HCT116 (cell line): Measurements from ENCODE around the gene RPH3AL. TPM values are rescaled to one million over a fixed set of nuclear protein-coding genes. Genes with fewer than 3 reads are reported as not detected.

Experiments
- ATAC-seq: fragments of 200-7000 bp; cut with Tn5 transposase; 2 replicates; pipeline ENCODE4 v1.9.1; 2020; ENCODE audit warnings: mild to moderate bottlenecking, moderate library complexity
- BruUV-seq: library from RNA; stranded (reverse); fragments of 400-500 nt; replicated peaks from 2 replicates; lab custom pipeline; 2021; lab: Mats Ljungman, UMichigan
- CTCF ChIA-PET: fragments of 300-600 bp; sonication (Branson Sonifier 250); formaldehyde crosslinking; loops from one replicate; lab custom pipeline; 2021; ENCODE audit warnings: antibody characterized with exemption; lab: Charles Lee
- POLR2A ChIA-PET: fragments of 300-600, 350-600 bp; sonication (Branson Sonifier 250); formaldehyde crosslinking; loops from one replicate; lab custom pipeline; 2021; ENCODE audit warnings: antibody characterized with exemption; lab: Charles Lee
- RAD21 ChIA-PET, 2 experiments: fragments of 300-600 bp; sonication (Branson Sonifier 250); formaldehyde crosslinking; loops; one replicate each; lab custom pipeline; 2023; ENCODE audit warnings: low total read pairs in 2 of 2; ENCODE audit not compliant: uncharacterized antibody in 2 of 2, unreplicated experiment in 2 of 2, low non-redundant PET in 1 of 2; lab: Charles Lee
- DNase-seq: peaks from one replicate; pipeline ENCODE4 v3.0.0-alpha.2; 2010; ENCODE audit warnings: low read depth, low spot score
- H2AFZ ChIP-seq: fragments of 200-600 bp; shearing (Covaris generic), sonication (generic); 2 replicates; pipeline ENCODE4 v1.6.1; 2017; ENCODE audit warnings: low read depth, mixed run types, mixed read lengths, antibody characterized with exemption, low read length; ENCODE audit not compliant: poor library complexity, severe bottlenecking
- H3K27ac ChIP-seq: 2 replicates; pipeline ENCODE4 v1.5.1; 2012; ENCODE audit warnings: low read depth, low read length
- H3K27me3 ChIP-seq: fragments of 200-600 bp; sonication (generic); 2 replicates; pipeline ENCODE4 v1.6.1; 2016; ENCODE audit warnings: mixed run types, low read length, mixed read lengths; ENCODE audit not compliant: insufficient read depth
- H3K36me3 ChIP-seq, 2 experiments: fragments of 200-500 bp in 1 of 2; fragments of 200-600 bp in 1 of 2; sonication (Bioruptor generic) in 1 of 2; sonication (generic) in 1 of 2; 2 replicates each; pipeline versions ENCODE4 v1.5.1 to v1.6.1; 2014 to 2016; ENCODE audit warnings: low read length in 2 of 2, inconsistent platforms in 1 of 2, mixed read lengths in 1 of 2, mixed run types in 1 of 2; ENCODE audit not compliant: insufficient read depth in 2 of 2, control insufficient read depth in 1 of 2
- H3K4me1 ChIP-seq, 2 experiments: fragments of 200-600 bp in 1 of 2; sonication (generic) in 1 of 2; 2 replicates each; pipeline versions ENCODE4 v1.5.1 to v1.6.1; 2012 to 2017; ENCODE audit warnings: low read length in 2 of 2, inconsistent platforms in 1 of 2, mild to moderate bottlenecking in 1 of 2, mixed read lengths in 1 of 2, mixed run types in 1 of 2, moderate library complexity in 1 of 2; ENCODE audit not compliant: insufficient read depth in 2 of 2, control insufficient read depth in 1 of 2
- H3K4me2 ChIP-seq: fragments of 200-600 bp; sonication (generic); 2 replicates; pipeline ENCODE4 v1.6.1; 2017; ENCODE audit warnings: mixed run types, low read length, mixed read lengths
- H3K4me3 ChIP-seq, 2 experiments: fragments of 200-600 bp in 1 of 2; sonication (generic) in 1 of 2; replicated peaks in 1 of 2; 2 replicates each; pipeline ENCODE4 v1.5.1; 2011 to 2016; ENCODE audit warnings: low read length in 2 of 2, control low read depth in 1 of 2, low read depth in 1 of 2, mild to moderate bottlenecking in 1 of 2, mixed read lengths in 1 of 2, mixed run types in 1 of 2
- H3K79me2 ChIP-seq: fragments of 200-600 bp; sonication (generic); 2 replicates; pipeline ENCODE4 v1.6.1; 2017; ENCODE audit warnings: mild to moderate bottlenecking, mixed run types, low read length, moderate library complexity, mixed read lengths; ENCODE audit not compliant: insufficient read depth
- H3K9ac ChIP-seq: fragments of 200-600 bp; sonication (generic); 2 replicates; pipeline ENCODE4 v1.6.1; 2016; ENCODE audit warnings: low read length, mixed read lengths
- H3K9me2 ChIP-seq: fragments of 200-600 bp; sonication (generic), shearing (Covaris generic); 2 replicates; pipeline ENCODE4 v1.6.1; 2017; ENCODE audit warnings: mixed run types, mild to moderate bottlenecking, moderate library complexity; ENCODE audit not compliant: insufficient read depth
- H3K9me3 ChIP-seq, 2 experiments: fragments of 200-500 bp in 1 of 2; fragments of 200-600 bp in 1 of 2; sonication (Bioruptor generic) in 1 of 2; sonication (generic) in 1 of 2; 2 replicates each; pipeline ENCODE4 v1.6.1; 2014 to 2017; ENCODE audit warnings: low read length in 2 of 2, mixed read lengths in 2 of 2, inconsistent platforms in 1 of 2, low read depth in 1 of 2, mild to moderate bottlenecking in 1 of 2, mixed run types in 1 of 2, moderate library complexity in 1 of 2; ENCODE audit not compliant: control insufficient read depth in 1 of 2, insufficient read depth in 1 of 2
- H4K20me1 ChIP-seq: fragments of 200-600 bp; sonication (generic), shearing (Covaris generic); 2 replicates; pipeline ENCODE4 v1.6.1; 2017; ENCODE audit warnings: mixed run types, mild to moderate bottlenecking, moderate library complexity; ENCODE audit not compliant: insufficient read depth
- CEBPB ChIP-seq: IDR thresholded peaks from 2 replicates; pipeline ENCODE4 v1.6.1; 2012; ENCODE audit warnings: low read depth
- EGR1 ChIP-seq: IDR thresholded peaks from 2 replicates; pipeline ENCODE4 v1.6.1; 2012; ENCODE audit warnings: low read depth
- EZH2 ChIP-seq: fragments of 200-600 bp; sonication (generic); IDR thresholded peaks from 2 replicates; pipeline ENCODE4 v1.6.1; 2017; ENCODE audit warnings: antibody characterized with exemption, mixed run types
- FOSL1 ChIP-seq: IDR thresholded peaks from 2 replicates; pipeline ENCODE4 v1.6.1; 2012; ENCODE audit warnings: low read depth
- JUND ChIP-seq: IDR thresholded peaks from 2 replicates; pipeline ENCODE4 v1.6.1; 2012
- POLR2AphosphoS5 ChIP-seq: IDR thresholded peaks from 2 replicates; pipeline ENCODE4 v1.6.1; 2011; ENCODE audit warnings: mild to moderate bottlenecking, low read depth, low read length, moderate library complexity
- RAD21 ChIP-seq: IDR thresholded peaks from 2 replicates; pipeline ENCODE4 v1.6.1; 2012; ENCODE audit warnings: low read depth, mild to moderate bottlenecking
- SIN3A ChIP-seq: IDR thresholded peaks from 2 replicates; pipeline ENCODE4 v1.6.1; 2012; ENCODE audit warnings: low read depth
- SRF ChIP-seq: IDR thresholded peaks from 2 replicates; pipeline ENCODE4 v1.6.1; 2012; ENCODE audit warnings: low read depth
- TCF7L2 ChIP-seq: IDR thresholded peaks from 2 replicates; pipeline ENCODE4 v1.7.0; 2011; ENCODE audit warnings: borderline replicate concordance, inconsistent platforms; ENCODE audit not compliant: insufficient read depth, insufficient read length; ENCODE audit errors: extremely low read depth
- YY1 ChIP-seq: IDR thresholded peaks from 2 replicates; pipeline ENCODE4 v1.6.1; 2011; ENCODE audit warnings: low read length, low read depth, moderate library complexity, mild to moderate bottlenecking; ENCODE audit not compliant: insufficient replicate concordance; ENCODE audit errors: extremely low read depth
- ZBTB33 ChIP-seq: IDR thresholded peaks from 2 replicates; pipeline ENCODE4 v1.6.1; 2011; ENCODE audit warnings: mild to moderate bottlenecking, low read length, moderate library complexity; ENCODE audit not compliant: insufficient replicate concordance; ENCODE audit errors: extremely low read depth
- ZFX ChIP-seq: fragments of 450-650 bp; IDR thresholded peaks from 2 replicates; pipeline ENCODE4 v1.6.1; 2017
- ZNF274 ChIP-seq: fragments of 200-500 bp; sonication (Bioruptor generic); IDR thresholded peaks from 2 replicates; pipeline ENCODE4 v1.6.1; 2014; ENCODE audit warnings: mild to moderate bottlenecking, low read depth, low read length, inconsistent platforms
- intact Hi-C: fragments of 100-400 bp; cut with micrococcal nuclease; formaldehyde crosslinking; loops from 2 replicates; pipeline ENCODE4 v1.10.0; 2022
- total RNA-seq: library from RNA; stranded (reverse); gene quantifications from one replicate; pipeline ENCODE4 v1.2.1, GENCODE V29; 2021; ENCODE audit not compliant: unreplicated experiment
- TF ChIP-seq, protein P1 (sequence below), 3 experiments: fragments of 200-600 bp in 1 of 3; sonication (generic) in 1 of 3; IDR thresholded peaks in 2 of 3; conservative IDR thresholded peaks in 1 of 3; 2 replicates each; pipeline ENCODE4 v1.5.1; 2012 to 2017; ENCODE audit warnings: low read depth in 2 of 3, low read length in 2 of 3, antibody characterized with exemption in 1 of 3, borderline replicate concordance in 1 of 3, control low read depth in 1 of 3, mild to moderate bottlenecking in 1 of 3, mixed read lengths in 1 of 3, mixed run types in 1 of 3, moderate library complexity in 1 of 3; ENCODE audit not compliant: insufficient read depth in 1 of 3

RPH3AL gene
- total RNA-seq, 1 experiment from 2014 or later, result 17.0 TPM

DNA sequence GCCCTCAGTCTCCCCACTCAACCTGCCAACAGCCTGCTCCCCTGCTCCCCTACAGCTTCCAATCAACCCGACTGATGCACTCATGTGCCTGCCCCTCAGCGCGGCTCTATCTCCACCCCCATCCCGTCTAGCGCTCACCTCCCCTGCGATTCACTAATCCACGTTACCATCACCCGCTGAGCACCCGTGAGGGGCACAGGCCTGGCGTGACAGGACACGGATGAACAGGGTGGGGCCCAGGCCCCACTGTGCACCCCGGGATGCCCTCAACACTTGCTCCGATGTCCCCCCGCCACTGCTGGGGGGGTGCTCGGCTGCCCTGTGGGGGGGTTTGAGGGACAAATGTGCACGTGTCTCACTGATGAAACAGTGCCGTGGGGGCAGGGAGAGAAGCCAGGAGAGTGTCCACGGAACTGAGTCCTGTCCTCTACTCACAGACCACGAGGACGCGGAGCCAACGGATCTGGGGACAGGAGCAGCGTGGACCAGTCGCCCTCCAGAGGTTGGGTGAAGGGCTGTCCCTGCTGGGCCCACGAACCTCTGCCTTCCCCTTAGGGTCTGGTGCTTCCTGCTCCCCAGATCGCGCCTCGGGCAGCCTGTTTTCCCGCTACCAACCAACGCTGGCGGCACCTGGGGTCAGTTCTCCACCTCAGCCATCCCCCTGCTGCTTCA lies 66.7 kb downstream of the RPH3AL start (continued):
- TF ChIP-seq ZBTB33 (no peak), JUND (no peak), POLR2AphosphoS5 (no peak), ZNF274 (no peak), FOSL1 (no peak), EGR1 (no peak), SIN3A (no peak), YY1 (no peak), ZFX (no peak)

GRCh38 chr17:284676-285355 lies 67.8 kb downstream of the RPH3AL start:
- Histone ChIP-seq H3K27me3 (no peaks in the 10 kb centered on the region), H2AFZ (no peak overlapping the region), H3K9me3 (no peaks in the 10 kb centered on the region), H3K4me3 (no peak overlapping the region), H4K20me1 (no peaks in the 10 kb centered on the region), H3K9ac (no peak overlapping the region), H3K4me2 (no peak overlapping the region), H3K4me1 (no peaks in the 10 kb centered on the region), H3K27ac (no peak overlapping the region), H3K36me3 (no peaks in the 10 kb centered on the region), H3K79me2 (no peaks in the 10 kb centered on the region), H3K9me2 (no peaks in the 10 kb centered on the region)
- BruUV-seq, result no TSS peak
- ChIA-PET CTCF (no interaction called here), RAD21 (no interaction called here), POLR2A (no interaction called here)
- ATAC-seq, result no peak
- DNase-seq, result no peak
- intact Hi-C loops, result no loop called here
- TF ChIP-seq EGR1 (no peak), SRF (no peak), YY1 (no peak), ZNF274 (no peak), ZBTB33 (no peak), EZH2 (no peak), RAD21 (no peak), ZFX (no peak), TCF7L2 (no peak), CEBPB (no peak)
- TF ChIP-seq, protein P1, sequence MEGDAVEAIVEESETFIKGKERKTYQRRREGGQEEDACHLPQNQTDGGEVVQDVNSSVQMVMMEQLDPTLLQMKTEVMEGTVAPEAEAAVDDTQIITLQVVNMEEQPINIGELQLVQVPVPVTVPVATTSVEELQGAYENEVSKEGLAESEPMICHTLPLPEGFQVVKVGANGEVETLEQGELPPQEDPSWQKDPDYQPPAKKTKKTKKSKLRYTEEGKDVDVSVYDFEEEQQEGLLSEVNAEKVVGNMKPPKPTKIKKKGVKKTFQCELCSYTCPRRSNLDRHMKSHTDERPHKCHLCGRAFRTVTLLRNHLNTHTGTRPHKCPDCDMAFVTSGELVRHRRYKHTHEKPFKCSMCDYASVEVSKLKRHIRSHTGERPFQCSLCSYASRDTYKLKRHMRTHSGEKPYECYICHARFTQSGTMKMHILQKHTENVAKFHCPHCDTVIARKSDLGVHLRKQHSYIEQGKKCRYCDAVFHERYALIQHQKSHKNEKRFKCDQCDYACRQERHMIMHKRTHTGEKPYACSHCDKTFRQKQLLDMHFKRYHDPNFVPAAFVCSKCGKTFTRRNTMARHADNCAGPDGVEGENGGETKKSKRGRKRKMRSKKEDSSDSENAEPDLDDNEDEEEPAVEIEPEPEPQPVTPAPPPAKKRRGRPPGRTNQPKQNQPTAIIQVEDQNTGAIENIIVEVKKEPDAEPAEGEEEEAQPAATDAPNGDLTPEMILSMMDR (IDR thresholded peaks at IDR 0.05 in 2 of 3, conservative IDR thresholded peaks at IDR 0.05 in 1 of 3; ENCODE audit: borderline replicate concordance in 1 of 3, insufficient read depth in 1 of 3, low read depth in 2 of 3, low read length in 2 of 3), result no peak
